ENCODE results near the gene HSPA12A.
A peak's percentile ranks its signal among the peaks of the same experiment; 100 is the strongest.

HSPA12A gene

DNA sequence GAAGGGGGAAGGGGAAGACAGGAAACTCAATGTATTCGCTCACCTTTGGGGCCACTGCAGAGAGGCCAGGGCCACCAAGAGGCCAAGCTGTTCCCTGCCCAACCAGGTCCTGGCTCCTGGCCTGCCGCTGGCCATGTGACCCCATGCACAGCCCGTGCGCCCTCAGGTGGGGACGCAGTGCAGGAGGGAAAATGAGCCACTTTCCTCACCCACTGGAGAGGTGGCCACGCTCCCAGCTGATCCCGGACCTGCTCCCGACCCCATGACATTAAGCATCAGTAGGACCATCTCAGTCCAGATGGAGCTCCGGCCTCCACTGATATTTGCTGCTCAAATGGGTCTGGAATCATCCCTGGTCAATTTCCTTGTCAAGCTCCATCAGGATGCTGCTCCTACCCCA, 40.2 kb downstream of the HSPA12A start:
- no peak overlapping the region for H3K9ac ChIP-seq (ENCODE audit: low read depth, low read length)
- no peak overlapping the region for H3K4me3 ChIP-seq (ENCODE audit: low read depth, low read length)
- no peaks in the 10 kb centered on the region for H3K27me3 ChIP-seq (ENCODE audit: control insufficient read depth, insufficient read depth, low read length)
- peaks cover 6% of the 10 kb centered on the region; the same call in 1 of the 2 replicates for H3K4me1 ChIP-seq (ENCODE audit: control insufficient read depth, insufficient read depth, low read length)
- H3K9me3 ChIP-seq (ENCODE audit: control insufficient read depth, insufficient read depth, low read length) = no peaks in the 10 kb centered on the region
- H3K36me3 ChIP-seq (ENCODE audit: control insufficient read depth, insufficient read depth, low read length) = no peaks in the 10 kb centered on the region
- H3K27ac ChIP-seq (ENCODE audit: low read depth, low read length) = no peak overlapping the region

DNA sequence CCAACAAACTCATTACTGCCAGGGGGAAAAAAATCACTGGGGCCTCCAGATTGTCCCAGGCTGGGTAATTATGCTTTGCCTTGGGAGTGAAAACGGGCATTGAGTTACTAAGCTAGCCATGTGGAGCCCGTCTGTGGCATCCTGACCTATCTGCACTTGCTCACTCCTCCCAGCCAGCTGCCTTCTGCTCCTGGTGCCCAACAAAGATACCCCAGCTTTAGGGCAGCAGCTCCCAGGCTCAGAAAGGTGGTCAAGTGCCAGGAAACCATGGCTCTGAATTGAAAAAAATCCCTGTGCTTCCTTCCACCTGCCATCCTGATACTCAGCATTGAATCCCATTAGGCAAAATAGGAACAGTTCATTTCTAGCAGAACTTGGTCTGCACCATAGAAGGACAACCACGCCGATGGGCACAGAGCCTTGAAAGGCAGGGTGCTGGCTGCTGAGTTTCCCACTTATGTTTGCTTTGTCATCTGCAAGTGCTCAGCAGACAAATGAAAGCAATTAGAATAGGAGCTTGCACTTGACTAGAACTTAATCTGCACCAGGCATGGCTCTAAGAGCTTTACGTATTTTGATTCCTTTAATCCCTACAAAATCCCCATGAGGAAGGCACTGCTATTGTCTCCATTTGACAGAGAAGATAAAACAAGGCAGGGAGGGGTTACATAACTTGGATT, 42.8 kb downstream of the HSPA12A start:
- H3K36me3 ChIP-seq (ENCODE audit: control insufficient read depth, insufficient read depth, low read length) = no peaks in the 10 kb centered on the region
- H3K4me1 ChIP-seq (ENCODE audit: control insufficient read depth, insufficient read depth, low read length) = peaks cover 2% of the 10 kb centered on the region; the same call in 1 of the 2 replicates
- H3K9me3 ChIP-seq (ENCODE audit: control insufficient read depth, insufficient read depth, low read length) = no peaks in the 10 kb centered on the region
- H3K4me3 ChIP-seq (ENCODE audit: low read depth, low read length) = no peak overlapping the region
- H3K27me3 ChIP-seq (ENCODE audit: control insufficient read depth, insufficient read depth, low read length) = no peaks in the 10 kb centered on the region
- H3K9ac ChIP-seq (ENCODE audit: low read depth, low read length) = no peak overlapping the region
- H3K27ac ChIP-seq (ENCODE audit: low read depth, low read length) = no peak overlapping the region

DNA sequence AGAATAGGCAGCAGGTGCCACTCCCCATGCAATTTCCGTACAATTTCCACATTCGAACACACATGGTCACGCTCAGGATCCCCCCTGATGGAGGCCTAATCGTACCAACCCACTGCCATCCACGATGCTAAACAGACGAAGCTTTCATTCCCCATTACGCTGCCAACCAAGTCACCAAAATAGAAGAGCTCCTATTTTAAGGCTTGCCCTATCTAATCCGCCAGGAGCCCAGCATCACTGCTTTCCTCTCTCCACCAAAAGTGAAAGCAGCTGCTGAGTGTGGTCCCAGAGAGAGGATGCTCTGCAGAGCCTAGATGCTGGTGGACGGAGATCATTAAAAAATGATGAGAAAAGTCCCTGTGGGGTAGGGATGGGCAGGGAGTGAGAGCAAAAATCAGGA, 43.3 kb downstream of the HSPA12A start:
- Histone ChIP-seq H3K9ac (ENCODE audit: low read depth, low read length) (no peak overlapping the region), H3K36me3 (ENCODE audit: control insufficient read depth, insufficient read depth, low read length) (no peaks in the 10 kb centered on the region), H3K27ac (ENCODE audit: low read depth, low read length) (no peak overlapping the region), H3K27me3 (ENCODE audit: control insufficient read depth, insufficient read depth, low read length) (no peaks in the 10 kb centered on the region), H3K4me1 (ENCODE audit: control insufficient read depth, insufficient read depth, low read length) (peaks cover 6% of the 10 kb centered on the region), H3K9me3 (ENCODE audit: control insufficient read depth, insufficient read depth, low read length) (no peaks in the 10 kb centered on the region), H3K4me3 (ENCODE audit: low read depth, low read length) (no peak overlapping the region)

DNA sequence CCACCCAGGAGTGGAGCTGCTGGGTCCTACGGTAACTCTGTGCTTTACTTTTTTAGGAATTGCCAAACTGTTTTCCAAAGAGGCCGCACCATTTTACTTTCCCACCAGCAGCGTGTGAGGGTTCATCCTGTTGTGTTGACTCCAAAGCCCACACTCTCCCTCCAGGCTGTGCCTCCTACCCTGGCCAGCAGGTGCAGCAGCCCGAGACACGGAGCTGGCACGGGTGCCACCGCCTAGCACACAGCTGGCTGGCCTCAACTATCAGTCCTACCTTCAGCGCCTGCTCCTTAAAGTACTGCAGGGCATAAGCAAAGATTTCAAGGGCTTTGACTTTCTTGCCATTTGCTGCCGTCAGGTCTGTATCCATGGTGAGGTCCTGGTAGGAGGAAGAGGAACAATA, 44.0 kb downstream of the HSPA12A start:
- H3K36me3 ChIP-seq (ENCODE audit: control insufficient read depth, insufficient read depth, low read length) = no peaks in the 10 kb centered on the region
- no peaks in the 10 kb centered on the region for H3K27me3 ChIP-seq (ENCODE audit: control insufficient read depth, insufficient read depth, low read length)
- H3K9ac ChIP-seq (ENCODE audit: low read depth, low read length) = no peak overlapping the region
- H3K4me1 ChIP-seq (ENCODE audit: control insufficient read depth, insufficient read depth, low read length) = peaks cover 10% of the 10 kb centered on the region
- no peak overlapping the region for H3K27ac ChIP-seq (ENCODE audit: low read depth, low read length)
- no peaks in the 10 kb centered on the region for H3K9me3 ChIP-seq (ENCODE audit: control insufficient read depth, insufficient read depth, low read length)
- no peak overlapping the region for H3K4me3 ChIP-seq (ENCODE audit: low read depth, low read length)

DNA sequence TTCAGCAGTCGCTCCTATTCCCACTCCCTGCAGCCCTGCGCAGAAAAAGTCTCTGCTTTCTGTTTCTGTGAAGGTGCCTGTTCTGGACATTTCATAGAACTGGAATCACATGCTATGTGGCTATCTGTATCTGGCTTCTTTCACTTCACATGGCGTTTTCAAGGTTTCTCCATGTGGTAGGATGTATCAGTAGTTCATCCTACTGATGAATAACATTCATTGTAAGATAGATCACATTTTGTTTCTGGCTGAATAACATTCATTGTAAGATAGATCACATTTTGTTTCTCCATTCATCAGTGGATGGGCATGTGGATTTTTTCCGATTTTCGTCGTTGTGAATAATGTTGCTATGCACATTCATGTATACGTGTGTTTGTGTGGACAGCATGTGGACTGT, 44.5 kb downstream of the HSPA12A start:
- Histone ChIP-seq H3K4me1 (ENCODE audit: control insufficient read depth, insufficient read depth, low read length) (peaks cover 10% of the 10 kb centered on the region), H3K36me3 (ENCODE audit: control insufficient read depth, insufficient read depth, low read length) (no peaks in the 10 kb centered on the region), H3K27me3 (ENCODE audit: control insufficient read depth, insufficient read depth, low read length) (no peaks in the 10 kb centered on the region), H3K9me3 (ENCODE audit: control insufficient read depth, insufficient read depth, low read length) (no peaks in the 10 kb centered on the region), H3K9ac (ENCODE audit: low read depth, low read length) (no peak overlapping the region), H3K27ac (ENCODE audit: low read depth, low read length) (no peak overlapping the region), H3K4me3 (ENCODE audit: low read depth, low read length) (no peak overlapping the region)

DNA sequence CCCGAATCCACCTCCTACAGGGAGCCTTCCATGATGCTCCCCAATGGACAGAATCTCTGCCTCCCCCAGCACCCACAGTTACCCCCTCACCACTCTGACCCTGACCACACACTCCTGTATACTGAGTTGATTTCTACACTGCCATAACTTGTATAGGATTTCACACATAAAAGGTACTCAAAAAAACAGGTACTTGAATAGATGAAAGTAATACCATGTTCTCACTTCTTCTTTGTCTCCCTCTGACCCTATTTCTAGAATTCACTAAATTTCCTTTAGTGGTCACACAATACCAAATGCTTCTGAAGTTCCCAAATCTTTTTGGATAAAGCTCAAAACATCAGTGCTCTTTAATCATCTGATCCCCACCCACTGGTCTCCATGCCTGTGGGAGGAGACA, 45.4 kb downstream of the HSPA12A start:
- Histone ChIP-seq H3K4me3 (ENCODE audit: low read depth, low read length) (no peak overlapping the region), H3K27ac (ENCODE audit: low read depth, low read length) (no peak overlapping the region), H3K9ac (ENCODE audit: low read depth, low read length) (no peak overlapping the region), H3K9me3 (ENCODE audit: control insufficient read depth, insufficient read depth, low read length) (no peaks in the 10 kb centered on the region), H3K27me3 (ENCODE audit: control insufficient read depth, insufficient read depth, low read length) (no peaks in the 10 kb centered on the region), H3K36me3 (ENCODE audit: control insufficient read depth, insufficient read depth, low read length) (no peaks in the 10 kb centered on the region), H3K4me1 (ENCODE audit: control insufficient read depth, insufficient read depth, low read length) (peaks cover 10% of the 10 kb centered on the region)

DNA sequence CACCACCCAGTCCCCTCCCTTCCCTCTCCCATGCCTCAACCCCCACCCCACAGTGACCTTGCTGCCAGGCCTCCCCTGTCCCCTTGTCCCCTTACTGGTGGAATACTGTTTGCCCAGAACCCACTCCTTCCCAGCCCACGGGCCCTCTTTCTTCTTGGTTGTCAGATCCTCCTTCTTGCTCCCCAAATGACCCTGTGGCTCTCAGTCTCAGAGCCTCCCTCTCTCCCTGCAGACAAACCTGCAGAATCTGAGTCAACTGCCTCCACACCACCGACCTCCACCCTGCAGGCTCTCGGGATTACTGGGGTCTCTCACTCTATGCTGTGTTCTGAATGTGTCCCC, 47.5 kb downstream of the HSPA12A start:
- no peak overlapping the region for H3K9ac ChIP-seq (ENCODE audit: low read depth, low read length)
- H3K4me1 ChIP-seq (ENCODE audit: control insufficient read depth, insufficient read depth, low read length) = peaks cover 19% of the 10 kb centered on the region
- H3K27ac ChIP-seq (ENCODE audit: low read depth, low read length) = no peak overlapping the region
- H3K9me3 ChIP-seq (ENCODE audit: control insufficient read depth, insufficient read depth, low read length) = no peaks in the 10 kb centered on the region
- H3K4me3 ChIP-seq (ENCODE audit: low read depth, low read length) = no peak overlapping the region
- H3K27me3 ChIP-seq (ENCODE audit: control insufficient read depth, insufficient read depth, low read length) = no peaks in the 10 kb centered on the region; the same call in 1 of the 2 replicates
- H3K36me3 ChIP-seq (ENCODE audit: control insufficient read depth, insufficient read depth, low read length) = no peaks in the 10 kb centered on the region

DNA sequence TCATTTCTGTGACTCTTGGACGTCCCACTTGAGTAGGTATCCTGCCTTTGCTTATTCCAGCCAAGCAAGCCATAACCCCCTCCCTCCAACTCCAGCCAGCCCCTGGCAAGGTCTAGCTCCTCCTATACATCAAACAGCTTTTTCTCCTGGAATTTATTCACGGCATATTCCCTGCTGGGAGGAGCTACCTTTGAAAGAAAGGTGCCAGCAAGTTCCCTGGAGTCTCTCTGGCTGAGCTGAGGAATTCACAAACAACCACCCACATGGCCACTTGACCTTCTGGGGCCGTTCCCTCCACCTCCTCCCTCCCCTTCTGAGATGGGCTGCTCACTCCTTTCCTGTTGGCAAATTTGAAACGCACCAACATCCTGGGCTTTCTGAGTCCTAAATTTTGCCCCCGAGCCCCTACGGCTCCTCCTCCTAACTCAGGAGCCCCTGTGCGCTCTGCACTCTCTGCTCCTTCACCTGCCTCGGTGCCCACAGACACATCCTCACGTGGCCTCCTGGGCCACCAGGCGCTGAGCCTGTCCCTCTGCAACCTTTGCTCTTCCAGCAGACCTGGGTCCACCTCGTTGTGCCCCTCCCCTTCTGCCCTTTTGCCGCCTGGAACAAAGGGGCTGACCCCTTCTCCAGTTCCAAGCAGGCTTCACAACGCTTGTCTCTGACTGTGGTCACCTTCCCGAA, 48.0 kb downstream of the HSPA12A start:
- Histone ChIP-seq H3K4me3 (ENCODE audit: low read depth, low read length) (no peak overlapping the region), H3K4me1 (ENCODE audit: control insufficient read depth, insufficient read depth, low read length) (peaks cover 19% of the 10 kb centered on the region), H3K9me3 (ENCODE audit: control insufficient read depth, insufficient read depth, low read length) (no peaks in the 10 kb centered on the region), H3K9ac (ENCODE audit: low read depth, low read length) (no peak overlapping the region), H3K36me3 (ENCODE audit: control insufficient read depth, insufficient read depth, low read length) (no peaks in the 10 kb centered on the region), H3K27ac (ENCODE audit: low read depth, low read length) (peak overlapping the region; percentile 9), H3K27me3 (ENCODE audit: control insufficient read depth, insufficient read depth, low read length) (no peaks in the 10 kb centered on the region; the same call in 1 of the 2 replicates)

DNA sequence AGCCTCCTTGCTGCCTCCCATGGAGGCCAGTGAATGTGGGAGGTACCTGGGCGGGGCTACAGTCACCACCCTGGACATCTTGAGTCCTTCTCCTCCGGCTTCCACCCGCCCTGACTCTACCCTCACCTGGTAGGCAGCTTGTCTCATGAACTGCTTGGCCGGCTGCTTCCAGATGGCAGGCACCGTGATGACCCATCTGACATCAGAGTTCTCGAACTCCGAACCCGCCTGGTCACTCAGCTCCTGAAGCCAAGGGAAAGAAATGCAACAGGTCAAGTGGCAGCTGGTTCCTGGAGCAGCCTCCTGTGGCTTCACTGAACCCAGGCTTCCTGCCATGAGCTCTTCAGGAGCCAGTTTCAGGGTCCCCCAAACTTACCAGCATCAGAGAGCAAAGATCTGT, 50.1 kb downstream of the HSPA12A start:
- Histone ChIP-seq H3K36me3 (ENCODE audit: control insufficient read depth, insufficient read depth, low read length) (no peaks in the 10 kb centered on the region), H3K4me3 (ENCODE audit: low read depth, low read length) (no peak overlapping the region), H3K4me1 (ENCODE audit: control insufficient read depth, insufficient read depth, low read length) (peaks cover 19% of the 10 kb centered on the region), H3K9me3 (ENCODE audit: control insufficient read depth, insufficient read depth, low read length) (no peaks in the 10 kb centered on the region), H3K9ac (ENCODE audit: low read depth, low read length) (no peak overlapping the region), H3K27me3 (ENCODE audit: control insufficient read depth, insufficient read depth, low read length) (no peaks in the 10 kb centered on the region; the same call in 1 of the 2 replicates), H3K27ac (ENCODE audit: low read depth, low read length) (no peak overlapping the region)

DNA sequence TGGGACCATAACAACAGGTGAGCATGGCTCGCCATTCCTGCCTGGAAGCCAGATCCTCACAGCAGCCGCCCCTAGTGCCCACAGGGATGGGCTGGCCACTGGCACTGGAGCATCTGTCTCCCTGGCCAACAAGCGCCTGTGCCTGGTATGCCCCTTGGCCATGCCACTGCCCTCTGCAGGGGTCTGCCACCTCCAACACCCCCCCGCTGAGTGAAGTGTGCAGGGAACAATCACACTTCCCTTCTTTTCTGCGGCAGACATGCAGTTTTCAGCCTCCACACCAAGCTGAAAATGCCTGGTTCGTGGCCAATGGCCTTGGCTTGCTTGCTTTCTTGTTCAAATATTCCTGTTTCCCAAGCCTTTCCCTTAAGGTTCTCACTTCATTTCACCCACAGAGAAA, 50.7 kb downstream of the HSPA12A start:
- H3K9me3 ChIP-seq (ENCODE audit: control insufficient read depth, insufficient read depth, low read length) = no peaks in the 10 kb centered on the region
- no peak overlapping the region for H3K27ac ChIP-seq (ENCODE audit: low read depth, low read length)
- H3K9ac ChIP-seq (ENCODE audit: low read depth, low read length) = no peak overlapping the region
- H3K36me3 ChIP-seq (ENCODE audit: control insufficient read depth, insufficient read depth, low read length) = no peaks in the 10 kb centered on the region
- H3K27me3 ChIP-seq (ENCODE audit: control insufficient read depth, insufficient read depth, low read length) = no peaks in the 10 kb centered on the region; the same call in 1 of the 2 replicates
- H3K4me3 ChIP-seq (ENCODE audit: low read depth, low read length) = no peak overlapping the region
- H3K4me1 ChIP-seq (ENCODE audit: control insufficient read depth, insufficient read depth, low read length) = peaks cover 19% of the 10 kb centered on the region
